Astrocyte (in vitro differentiated cells and primary cell): ENCODE results near the gene FRMD5. TPM values are rescaled to one million over a fixed set of nuclear protein-coding genes. Genes with fewer than 3 reads are reported as not detected.

Source experiments
- DNase-seq: peaks from one replicate; pipeline ENCODE4 v3.0.0-alpha.2; 2010; ENCODE audit warnings: low read depth
- FAIRE-seq: peaks from 2 replicates; lab custom pipeline; 2011; peaks lifted over from hg19 to GRCh38; lab: Jason Lieb, UNC
- H2AFZ ChIP-seq: 2 replicates; pipeline ENCODE4 v1.6.0; 2012; ENCODE audit warnings: low read depth, low read length, inconsistent platforms
- H3K27ac ChIP-seq: 2 replicates; pipeline ENCODE4 v1.5.1; 2011; ENCODE audit warnings: low read depth, low read length, inconsistent platforms
- H3K27me3 ChIP-seq: 2 replicates; pipeline ENCODE4 v1.6.0; 2011; ENCODE audit warnings: low read length, inconsistent platforms; ENCODE audit not compliant: insufficient read depth
- H3K36me3 ChIP-seq: 2 replicates; pipeline ENCODE4 v1.5.1; 2011; ENCODE audit warnings: low read length, inconsistent platforms; ENCODE audit not compliant: insufficient read depth
- H3K4me1 ChIP-seq: 2 replicates; pipeline ENCODE4 v1.5.1; 2011; ENCODE audit warnings: low read length, inconsistent platforms; ENCODE audit not compliant: insufficient read depth
- H3K4me2 ChIP-seq: 2 replicates; pipeline ENCODE4 v1.6.0; 2012; ENCODE audit warnings: low read length, inconsistent platforms
- H3K4me3 ChIP-seq: 2 replicates; pipeline ENCODE4 v1.5.1; 2011; ENCODE audit warnings: low read depth, mild to moderate bottlenecking, low read length, inconsistent platforms; ENCODE audit not compliant: insufficient read depth
- H3K79me2 ChIP-seq: 2 replicates; pipeline ENCODE4 v1.6.0; 2012; ENCODE audit warnings: mild to moderate bottlenecking, low read length, inconsistent platforms; ENCODE audit not compliant: insufficient read depth
- H3K9ac ChIP-seq: 2 replicates; pipeline ENCODE4 v1.6.0; 2012; ENCODE audit warnings: mild to moderate bottlenecking, low read length, inconsistent platforms
- H3K9me3 ChIP-seq: 2 replicates; pipeline ENCODE4 v1.5.1; 2012; ENCODE audit warnings: low read depth, mild to moderate bottlenecking, low read length, inconsistent platforms; ENCODE audit not compliant: insufficient read depth
- H4K20me1 ChIP-seq: 2 replicates; pipeline ENCODE4 v1.6.0; 2012; ENCODE audit warnings: low read length, inconsistent platforms; ENCODE audit not compliant: insufficient read depth
- H3K27ac Mint-ChIP-seq: one replicate; pipeline ENCODE4 v1.8.0; 2021; ENCODE audit warnings: mild to moderate bottlenecking, mixed read lengths; ENCODE audit not compliant: unreplicated experiment
- H3K27me3 Mint-ChIP-seq: one replicate; pipeline ENCODE4 v1.8.0; 2021; ENCODE audit warnings: low read depth, mixed read lengths; ENCODE audit not compliant: unreplicated experiment
- H3K36me3 Mint-ChIP-seq: one replicate; pipeline ENCODE4 v1.8.0; 2021; ENCODE audit warnings: low read depth, mixed read lengths; ENCODE audit not compliant: unreplicated experiment
- H3K4me1 Mint-ChIP-seq: one replicate; pipeline ENCODE4 v1.8.0; 2021; ENCODE audit warnings: low read depth, mixed read lengths; ENCODE audit not compliant: unreplicated experiment
- H3K4me3 Mint-ChIP-seq: one replicate; pipeline ENCODE4 v1.8.0; 2021; ENCODE audit warnings: mild to moderate bottlenecking, moderate library complexity, mixed read lengths; ENCODE audit not compliant: unreplicated experiment
- H3K9me3 Mint-ChIP-seq: one replicate; pipeline ENCODE4 v1.8.0; 2021; ENCODE audit warnings: mild to moderate bottlenecking, mixed read lengths; ENCODE audit not compliant: unreplicated experiment
- EZH2 ChIP-seq: IDR thresholded peaks from 2 replicates; pipeline ENCODE4 v1.6.1; 2012; ENCODE audit warnings: mild to moderate bottlenecking, low read length, inconsistent platforms; ENCODE audit not compliant: insufficient read depth
- total RNA-seq: library from RNA; stranded (reverse); gene quantifications from 2 replicates; pipeline ENCODE4 v1.2.1, GENCODE V29; 2021
- TF ChIP-seq, protein P1 (sequence below): IDR thresholded peaks from 2 replicates; pipeline ENCODE4 v1.5.1; 2011; ENCODE audit warnings: low read depth, mild to moderate bottlenecking, inconsistent platforms, low read length, moderate library complexity; ENCODE audit not compliant: insufficient read depth

The FRMD5 gene
- total RNA-seq, 1 donor from 2014 or later: 19.6 TPM

DNA sequence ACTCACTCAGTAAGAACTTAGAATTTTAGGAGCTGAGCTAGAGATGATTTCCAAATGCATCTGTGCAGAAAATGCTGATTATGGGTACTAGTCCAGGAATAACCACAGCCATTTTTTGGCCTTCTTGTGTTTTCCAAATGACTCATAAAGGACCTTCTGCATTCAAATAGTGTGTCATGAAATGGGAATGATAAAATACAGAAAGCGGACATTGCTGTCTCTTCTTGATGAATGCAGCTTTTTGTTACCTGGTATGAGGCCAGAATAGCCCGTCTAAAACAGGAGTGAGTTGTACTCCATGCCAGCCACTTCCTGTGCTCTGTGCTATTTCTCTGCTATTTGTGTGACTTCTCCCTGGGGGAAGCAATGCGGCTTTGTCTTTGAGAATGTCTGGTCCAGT lies 20.5 kb upstream of the FRMD5 start:
- H3K27ac Mint-ChIP-seq: peak overlapping the region; percentile 80
- H2AFZ ChIP-seq: no peak overlapping the region
- no peak overlapping the region for H3K27ac ChIP-seq
- FAIRE-seq (peak; percentile 98), DNase-seq (peak; percentile 97)
- H3K4me3 Mint-ChIP-seq: peak overlapping the region; percentile 10
- no peaks in the 10 kb centered on the region for H3K9me3 ChIP-seq
- H3K4me1 Mint-ChIP-seq: peaks cover 19% of the 10 kb centered on the region
- H3K79me2 ChIP-seq: no peaks in the 10 kb centered on the region
- no peaks in the 10 kb centered on the region for H4K20me1 ChIP-seq
- no peaks in the 10 kb centered on the region for H3K36me3 Mint-ChIP-seq
- no peaks in the 10 kb centered on the region for H3K36me3 ChIP-seq
- no peaks in the 10 kb centered on the region for H3K27me3 ChIP-seq
- TF ChIP-seq, protein P1, sequence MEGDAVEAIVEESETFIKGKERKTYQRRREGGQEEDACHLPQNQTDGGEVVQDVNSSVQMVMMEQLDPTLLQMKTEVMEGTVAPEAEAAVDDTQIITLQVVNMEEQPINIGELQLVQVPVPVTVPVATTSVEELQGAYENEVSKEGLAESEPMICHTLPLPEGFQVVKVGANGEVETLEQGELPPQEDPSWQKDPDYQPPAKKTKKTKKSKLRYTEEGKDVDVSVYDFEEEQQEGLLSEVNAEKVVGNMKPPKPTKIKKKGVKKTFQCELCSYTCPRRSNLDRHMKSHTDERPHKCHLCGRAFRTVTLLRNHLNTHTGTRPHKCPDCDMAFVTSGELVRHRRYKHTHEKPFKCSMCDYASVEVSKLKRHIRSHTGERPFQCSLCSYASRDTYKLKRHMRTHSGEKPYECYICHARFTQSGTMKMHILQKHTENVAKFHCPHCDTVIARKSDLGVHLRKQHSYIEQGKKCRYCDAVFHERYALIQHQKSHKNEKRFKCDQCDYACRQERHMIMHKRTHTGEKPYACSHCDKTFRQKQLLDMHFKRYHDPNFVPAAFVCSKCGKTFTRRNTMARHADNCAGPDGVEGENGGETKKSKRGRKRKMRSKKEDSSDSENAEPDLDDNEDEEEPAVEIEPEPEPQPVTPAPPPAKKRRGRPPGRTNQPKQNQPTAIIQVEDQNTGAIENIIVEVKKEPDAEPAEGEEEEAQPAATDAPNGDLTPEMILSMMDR: no peak
- TF ChIP-seq EZH2: no peak
- H3K9me3 Mint-ChIP-seq: no peaks in the 10 kb centered on the region
- H3K4me1 ChIP-seq: peaks cover 8% of the 10 kb centered on the region
- peak overlapping the region; percentile 38 for H3K4me2 ChIP-seq
- no peak overlapping the region for H3K4me3 ChIP-seq
- H3K27me3 Mint-ChIP-seq: no peaks in the 10 kb centered on the region
- no peak overlapping the region for H3K9ac ChIP-seq

DNA sequence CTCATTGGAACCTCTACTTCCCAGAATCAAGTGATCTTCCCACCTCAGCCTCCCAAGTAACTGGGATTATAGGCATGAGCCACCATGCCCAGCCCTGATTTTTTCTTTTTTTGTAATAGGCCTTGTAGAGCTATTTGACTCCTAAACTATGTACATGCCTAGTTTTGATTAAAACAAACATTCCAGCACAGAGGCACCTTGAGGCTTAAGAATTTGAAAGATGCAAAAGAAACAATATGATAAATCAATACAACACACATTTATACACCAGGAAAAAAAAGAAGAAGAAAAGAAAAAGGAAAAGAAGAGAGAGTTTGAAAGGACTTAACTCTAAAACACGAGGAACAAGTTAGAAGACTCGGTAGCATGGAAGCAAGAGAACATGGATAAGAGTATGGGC lies 13.9 kb upstream of the FRMD5 start:
- H3K4me1 ChIP-seq: peaks cover 12% of the 10 kb centered on the region
- Mint-ChIP-seq H3K36me3 (no peaks in the 10 kb centered on the region), H3K27ac (no peak overlapping the region), H3K27me3 (no peaks in the 10 kb centered on the region), H3K4me3 (no peak overlapping the region), H3K4me1 (peaks cover 9% of the 10 kb centered on the region), H3K9me3 (no peaks in the 10 kb centered on the region)
- peak; percentile 5 for FAIRE-seq
- no peak for DNase-seq
- peak overlapping the region; percentile 49 for H3K27ac ChIP-seq
- H3K4me2 ChIP-seq: no peak overlapping the region
- no peak overlapping the region for H3K9ac ChIP-seq
- no peak overlapping the region for H2AFZ ChIP-seq
- no peak for TF ChIP-seq EZH2
- TF ChIP-seq, protein P1: no peak
- H3K4me3 ChIP-seq: no peak overlapping the region
- no peaks in the 10 kb centered on the region for H4K20me1 ChIP-seq
- H3K27me3 ChIP-seq: no peaks in the 10 kb centered on the region
- no peaks in the 10 kb centered on the region for H3K36me3 ChIP-seq
- no peaks in the 10 kb centered on the region for H3K79me2 ChIP-seq
- no peaks in the 10 kb centered on the region for H3K9me3 ChIP-seq

DNA sequence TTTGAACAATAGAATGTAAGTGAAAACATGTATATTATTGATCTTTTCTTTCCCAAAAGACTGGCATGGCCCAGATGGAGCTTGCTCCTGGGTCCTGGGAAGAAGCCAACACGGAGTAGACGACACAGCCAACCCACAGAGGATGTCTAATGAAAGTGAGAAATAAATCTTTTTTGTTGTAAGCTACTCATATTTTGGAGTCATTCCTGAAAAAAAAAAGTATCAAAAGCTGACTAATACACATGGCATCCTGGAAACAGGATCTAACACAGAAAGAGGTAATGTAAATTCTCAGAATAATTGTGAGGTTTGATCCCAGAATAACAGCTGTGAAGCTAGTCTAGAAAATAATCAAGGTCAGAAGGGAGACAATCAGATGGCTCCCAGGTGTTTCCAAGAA lies 12.6 kb upstream of the FRMD5 start:
- Histone ChIP-seq H3K9me3 (no peaks in the 10 kb centered on the region), H3K79me2 (no peaks in the 10 kb centered on the region), H3K27me3 (no peaks in the 10 kb centered on the region), H3K4me2 (peak overlapping the region; percentile 46), H3K9ac (no peak overlapping the region), H3K27ac (peak overlapping the region; percentile 49), H2AFZ (peak overlapping the region; percentile 12), H3K36me3 (no peaks in the 10 kb centered on the region), H3K4me1 (peaks cover 12% of the 10 kb centered on the region), H3K4me3 (no peak overlapping the region), H4K20me1 (no peaks in the 10 kb centered on the region)
- no peak for TF ChIP-seq EZH2
- TF ChIP-seq, protein P1: no peak
- Mint-ChIP-seq H3K4me3 (no peak overlapping the region), H3K9me3 (no peaks in the 10 kb centered on the region), H3K4me1 (peaks cover 9% of the 10 kb centered on the region), H3K27me3 (no peaks in the 10 kb centered on the region), H3K27ac (peak overlapping the region; percentile 95), H3K36me3 (no peaks in the 10 kb centered on the region)
- DNase-seq (peak; percentile 89), FAIRE-seq (peak; percentile 96)
